Uterus (tissue), 2 donors: Measurements from ENCODE around the gene DPH6.

Experiments used
- POLR2A ChIP-seq, 2 donors: fragments of 450-650 bp; IDR thresholded peaks; one replicate each; pipeline ENCODE4 v1.6.1; 2016; ENCODE audit warnings: antibody characterized with exemption in 2 of 2, mild to moderate bottlenecking in 1 of 2, moderate library complexity in 1 of 2
- TF ChIP-seq, protein P1 (sequence below), 4 experiments: fragments of 200-600 bp in 2 of 4; fragments of 450-650 bp in 2 of 4; sonication (generic) in 2 of 4; IDR thresholded peaks; one replicate each; pipeline ENCODE4 v1.5.1; 2016 to 2019; ENCODE audit warnings: antibody characterized with exemption in 4 of 4, mild to moderate bottlenecking in 2 of 4, moderate library complexity in 1 of 4

DNA sequence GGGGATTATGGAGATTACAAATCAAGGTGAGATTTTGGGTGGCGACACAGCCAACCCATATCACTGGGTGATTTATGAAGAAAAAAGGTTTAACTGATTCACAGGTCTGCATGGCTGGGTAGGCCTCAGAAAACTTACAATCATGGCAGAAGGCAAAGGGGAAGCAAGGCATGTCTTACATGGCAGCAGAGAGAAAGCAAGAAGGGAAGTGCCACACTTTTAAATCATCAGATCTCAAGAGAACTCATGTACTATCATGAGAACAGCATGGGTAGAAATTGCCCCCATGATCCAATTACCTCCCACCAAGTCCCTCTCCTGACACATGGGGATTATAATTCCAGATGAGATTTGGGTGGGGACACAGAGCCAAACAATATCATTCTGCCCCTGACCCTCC, 59.7 kb downstream of the DPH6 start:
- TF ChIP-seq, protein P1, sequence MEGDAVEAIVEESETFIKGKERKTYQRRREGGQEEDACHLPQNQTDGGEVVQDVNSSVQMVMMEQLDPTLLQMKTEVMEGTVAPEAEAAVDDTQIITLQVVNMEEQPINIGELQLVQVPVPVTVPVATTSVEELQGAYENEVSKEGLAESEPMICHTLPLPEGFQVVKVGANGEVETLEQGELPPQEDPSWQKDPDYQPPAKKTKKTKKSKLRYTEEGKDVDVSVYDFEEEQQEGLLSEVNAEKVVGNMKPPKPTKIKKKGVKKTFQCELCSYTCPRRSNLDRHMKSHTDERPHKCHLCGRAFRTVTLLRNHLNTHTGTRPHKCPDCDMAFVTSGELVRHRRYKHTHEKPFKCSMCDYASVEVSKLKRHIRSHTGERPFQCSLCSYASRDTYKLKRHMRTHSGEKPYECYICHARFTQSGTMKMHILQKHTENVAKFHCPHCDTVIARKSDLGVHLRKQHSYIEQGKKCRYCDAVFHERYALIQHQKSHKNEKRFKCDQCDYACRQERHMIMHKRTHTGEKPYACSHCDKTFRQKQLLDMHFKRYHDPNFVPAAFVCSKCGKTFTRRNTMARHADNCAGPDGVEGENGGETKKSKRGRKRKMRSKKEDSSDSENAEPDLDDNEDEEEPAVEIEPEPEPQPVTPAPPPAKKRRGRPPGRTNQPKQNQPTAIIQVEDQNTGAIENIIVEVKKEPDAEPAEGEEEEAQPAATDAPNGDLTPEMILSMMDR (IDR thresholded peaks at IDR 0.05): no peak
- no peak for TF ChIP-seq POLR2A (IDR thresholded peaks at IDR 0.05)
